B cell (primary cell): ENCODE measurements around the gene CPNE5. TPM values are rescaled to one million over a fixed set of nuclear protein-coding genes. Genes with fewer than 3 reads are reported as not detected.
"Not testable (repeated sequence)": the region's sequence is repeated elsewhere in the genome, so short reads cannot be mapped to it uniquely, and the experiment has no call there.

Experiments used
- ATAC-seq: fragments of 200-7000 bp; cut with Tn5 transposase; one replicate; pipeline ENCODE4 v1.10.0; 2021; ENCODE audit warnings: low read depth, mild to moderate bottlenecking, moderate number of reproducible peaks, moderate library complexity
- CTCF ChIA-PET: fragments of 350-600 bp; sonication (Branson Sonifier 250); formaldehyde crosslinking; loops from one replicate; lab custom pipeline; 2021; ENCODE audit warnings: antibody characterized with exemption, inconsistent platforms; lab: Charles Lee
- POLR2A ChIA-PET: fragments of 350-600 bp; sonication (Branson Sonifier 250); formaldehyde crosslinking; loops from one replicate; lab custom pipeline; 2021; ENCODE audit warnings: antibody characterized with exemption; lab: Charles Lee
- DNase-seq: peaks from one replicate; pipeline ENCODE4 v3.0.0; 2013
- H2AFZ ChIP-seq: 2 replicates; pipeline ENCODE4 v1.6.1; 2012; ENCODE audit warnings: mild to moderate bottlenecking, low read depth, low read length; ENCODE audit not compliant: insufficient read depth, poor library complexity, severe bottlenecking
- H3K27ac ChIP-seq, 2 donors: 1 replicate in 1 of 2; 2 replicates in 1 of 2; pipeline ENCODE4 v1.5.1; 2012 to 2013; ENCODE audit warnings: low read length in 2 of 2, mild to moderate bottlenecking in 2 of 2, moderate library complexity in 1 of 2
- H3K27me3 ChIP-seq, 4 experiments: fragments of 200-600 bp in 1 of 4; sonication (generic) in 1 of 4; replicated peaks in 1 of 4; 1 replicate in 2 of 4; 2 replicates in 2 of 4; pipeline versions ENCODE4 v1.6.1 to v1.7.0; 2013 to 2016; ENCODE audit warnings: low read length in 3 of 4, mild to moderate bottlenecking in 2 of 4, mixed read lengths in 1 of 4, moderate library complexity in 1 of 4; ENCODE audit not compliant: insufficient read depth in 4 of 4, control insufficient read depth in 3 of 4; ENCODE audit errors: control extremely low read depth in 1 of 4
- H3K36me3 ChIP-seq, 2 experiments: replicated peaks in 1 of 2; 1 replicate in 1 of 2; 2 replicates in 1 of 2; pipeline versions ENCODE4 v1.6.1 to v1.7.1; 2013; ENCODE audit warnings: low read length in 1 of 2; ENCODE audit not compliant: insufficient read depth in 2 of 2, control insufficient read depth in 1 of 2; ENCODE audit errors: control extremely low read depth in 1 of 2, extremely low read depth in 1 of 2
- H3K4me1 ChIP-seq, 2 donors: fragments of 200-600 bp in 1 of 2; sonication (generic) in 1 of 2; 1 replicate in 1 of 2; 2 replicates in 1 of 2; pipeline versions ENCODE4 v1.5.1 to v1.6.1; 2013 to 2017; ENCODE audit warnings: low read length in 2 of 2; ENCODE audit not compliant: control insufficient read depth in 2 of 2, insufficient read depth in 2 of 2
- H3K4me2 ChIP-seq: replicated peaks from 2 replicates; pipeline ENCODE3; 2012; ENCODE audit warnings: mild to moderate bottlenecking, low read depth, low read length; ENCODE audit not compliant: poor library complexity, severe bottlenecking
- H3K4me3 ChIP-seq, 5 experiments: fragments of 200-600 bp in 1 of 5; sonication (generic) in 1 of 5; 1 replicate in 3 of 5; 2 replicates in 2 of 5; pipeline versions ENCODE4 v1.5.1 to v1.7.0; 2011 to 2016; ENCODE audit warnings: low read length in 4 of 5, mild to moderate bottlenecking in 4 of 5, low read depth in 2 of 5, control low read depth in 1 of 5, moderate library complexity in 1 of 5; ENCODE audit not compliant: insufficient read depth in 1 of 5; ENCODE audit errors: control extremely low read depth in 1 of 5, extremely low read depth in 1 of 5
- H3K79me2 ChIP-seq: fragments of 200-600 bp; sonication (generic); one replicate; pipeline ENCODE4 v1.6.0; 2016; ENCODE audit warnings: low read length; ENCODE audit not compliant: control insufficient read depth, insufficient read depth
- H3K9ac ChIP-seq: fragments of 200-600 bp; sonication (generic); 2 replicates; pipeline ENCODE4 v1.6.1; 2017; ENCODE audit warnings: mild to moderate bottlenecking, low read length, moderate library complexity
- H3K9me3 ChIP-seq, 3 donors: one replicate each; pipeline versions ENCODE4 v1.6.1 to v1.7.1; 2013; ENCODE audit warnings: low read length in 2 of 3; ENCODE audit not compliant: control insufficient read depth in 2 of 3, insufficient read depth in 1 of 3; ENCODE audit errors: control extremely low read depth in 1 of 3
- H4K20me1 ChIP-seq: 2 replicates; pipeline ENCODE4 v1.6.0; 2012; ENCODE audit warnings: mild to moderate bottlenecking, low read length; ENCODE audit not compliant: insufficient read depth, control insufficient read depth, poor library complexity, severe bottlenecking
- H3K27ac Mint-ChIP-seq: one replicate; pipeline ENCODE4 v1.8.0; 2021; ENCODE audit warnings: mixed read lengths
- H3K27me3 Mint-ChIP-seq: one replicate; pipeline ENCODE4 v1.8.0; 2021; ENCODE audit warnings: mixed read lengths
- H3K4me1 Mint-ChIP-seq: one replicate; pipeline ENCODE4 v1.8.0; 2021; ENCODE audit warnings: mixed read lengths
- H3K4me3 Mint-ChIP-seq: one replicate; pipeline ENCODE4 v1.8.0; 2021; ENCODE audit warnings: mixed read lengths
- H3K9me3 Mint-ChIP-seq: one replicate; pipeline ENCODE4 v1.8.0; 2022; ENCODE audit warnings: mixed read lengths; ENCODE audit not compliant: insufficient read depth
- EZH2 ChIP-seq: IDR thresholded peaks from 2 replicates; pipeline ENCODE4 v1.6.1; 2012; ENCODE audit warnings: borderline replicate concordance, low read depth, mild to moderate bottlenecking, moderate library complexity, low read length; ENCODE audit not compliant: insufficient read depth, poor library complexity, severe bottlenecking
- WGBS: methylation state at CpG from one replicate; pipeline ENCODE4 v1.1.5; 2013; ENCODE audit warnings: missing lambda C conversion rate; ENCODE audit not compliant: insufficient coverage; 5-methylcytosine and 5-hydroxymethylcytosine counted together
- intact Hi-C: fragments of 100-400 bp; cut with micrococcal nuclease; formaldehyde crosslinking; loops from one replicate; pipeline ENCODE4 v1.10.0; 2022
- polyA plus RNA-seq: library from polyadenylated mRNA; depleted of rRNA; stranded (reverse); fragments of >200 nt; gene quantifications from 2 replicates; pipeline ENCODE4 v1.2.3, GENCODE V29; 2012
- total RNA-seq, 2 donors: library from RNA; stranded (reverse); fragments of 120-200 nt in 1 of 2; gene quantifications; 1 replicate in 1 of 2; 2 replicates in 1 of 2; pipeline versions ENCODE4 v1.2.3 to v1.2.4, GENCODE V29; 2013 to 2022
- TF ChIP-seq, protein P1 (sequence below): fragments of 200-600 bp; IDR thresholded peaks from one replicate; pipeline ENCODE4 v1.8.0; 2022; ENCODE audit warnings: antibody characterized with exemption, mild to moderate bottlenecking

CPNE5 gene
- total and polyA plus RNA-seq, 2 donors (not counting 1 experiment from before 2014, with no cell fraction given): 49.8 to 357 TPM

DNA sequence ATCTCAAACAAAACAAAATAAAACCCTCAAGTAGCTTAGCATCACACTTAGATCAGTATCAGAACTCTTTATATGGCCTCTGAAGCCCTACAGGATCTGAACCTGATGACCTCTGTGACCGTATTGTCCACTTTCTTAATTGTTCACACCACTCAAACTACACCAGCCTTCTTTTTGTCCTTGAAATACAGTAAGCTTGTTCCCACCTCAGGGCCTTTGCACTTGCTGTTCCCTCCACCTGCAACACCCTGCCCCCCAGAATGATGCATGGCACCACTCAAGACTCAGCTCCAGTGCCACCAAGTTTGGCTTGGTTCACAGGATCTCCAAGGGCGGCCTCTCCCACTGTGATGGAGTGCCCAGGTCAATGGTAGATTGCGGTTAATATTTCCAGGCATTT lies 25.7 kb downstream of the CPNE5 start:
- no peaks in the 10 kb centered on the region for H4K20me1 ChIP-seq
- no peak overlapping the region for H2AFZ ChIP-seq
- no peaks in the 10 kb centered on the region for H3K9me3 ChIP-seq
- Mint-ChIP-seq H3K4me3 (no peak overlapping the region), H3K27me3 (peaks cover under 1% of the 10 kb centered on the region), H3K4me1 (no peaks in the 10 kb centered on the region), H3K27ac (no peak overlapping the region), H3K9me3 (no peaks in the 10 kb centered on the region)
- H3K4me1 ChIP-seq: no peaks in the 10 kb centered on the region
- no peak overlapping the region for H3K4me2 ChIP-seq
- no peak overlapping the region for H3K9ac ChIP-seq
- H3K4me3 ChIP-seq: no peak overlapping the region
- H3K27me3 ChIP-seq: no peaks in the 10 kb centered on the region
- H3K79me2 ChIP-seq: no peaks in the 10 kb centered on the region
- H3K36me3 ChIP-seq: no peaks in the 10 kb centered on the region
- no peak for TF ChIP-seq EZH2
- TF ChIP-seq, protein P1, sequence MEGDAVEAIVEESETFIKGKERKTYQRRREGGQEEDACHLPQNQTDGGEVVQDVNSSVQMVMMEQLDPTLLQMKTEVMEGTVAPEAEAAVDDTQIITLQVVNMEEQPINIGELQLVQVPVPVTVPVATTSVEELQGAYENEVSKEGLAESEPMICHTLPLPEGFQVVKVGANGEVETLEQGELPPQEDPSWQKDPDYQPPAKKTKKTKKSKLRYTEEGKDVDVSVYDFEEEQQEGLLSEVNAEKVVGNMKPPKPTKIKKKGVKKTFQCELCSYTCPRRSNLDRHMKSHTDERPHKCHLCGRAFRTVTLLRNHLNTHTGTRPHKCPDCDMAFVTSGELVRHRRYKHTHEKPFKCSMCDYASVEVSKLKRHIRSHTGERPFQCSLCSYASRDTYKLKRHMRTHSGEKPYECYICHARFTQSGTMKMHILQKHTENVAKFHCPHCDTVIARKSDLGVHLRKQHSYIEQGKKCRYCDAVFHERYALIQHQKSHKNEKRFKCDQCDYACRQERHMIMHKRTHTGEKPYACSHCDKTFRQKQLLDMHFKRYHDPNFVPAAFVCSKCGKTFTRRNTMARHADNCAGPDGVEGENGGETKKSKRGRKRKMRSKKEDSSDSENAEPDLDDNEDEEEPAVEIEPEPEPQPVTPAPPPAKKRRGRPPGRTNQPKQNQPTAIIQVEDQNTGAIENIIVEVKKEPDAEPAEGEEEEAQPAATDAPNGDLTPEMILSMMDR: no peak
- no peak overlapping the region for H3K27ac ChIP-seq
- CTCF ChIA-PET: no interaction called here
- intact Hi-C loops: no loop called here
- POLR2A ChIA-PET: no interaction called here
- 89% methylated on average over 1 of the region's 3 CpGs for WGBS
- DNase-seq (no peak), ATAC-seq (no peak)

DNA sequence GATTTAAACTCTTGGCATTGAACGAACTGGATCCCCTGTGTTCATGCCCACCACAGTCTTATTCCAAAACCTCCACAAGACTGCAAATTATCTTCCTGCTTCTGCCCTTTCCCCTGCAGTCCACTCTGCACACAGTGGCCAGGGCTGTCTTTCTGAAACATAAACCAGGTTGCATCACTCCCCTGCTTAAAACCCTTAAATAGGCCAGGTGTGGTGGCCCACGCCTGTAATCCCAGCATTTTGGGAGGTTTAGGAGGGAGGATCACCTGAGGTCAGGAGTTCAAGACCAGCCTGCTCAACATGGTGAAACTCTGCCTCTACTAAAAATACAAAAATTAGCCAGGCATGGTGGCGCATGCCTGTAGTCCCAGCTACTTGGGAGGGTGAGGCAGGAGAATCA lies 26.2 kb downstream of the CPNE5 start:
- H3K4me1 Mint-ChIP-seq, H3K4me3 ChIP-seq, H3K4me1 ChIP-seq, H3K27me3 ChIP-seq, H3K4me2 ChIP-seq, H4K20me1 ChIP-seq, H3K9ac ChIP-seq, H3K9me3 Mint-ChIP-seq, H2AFZ ChIP-seq, H3K27me3 Mint-ChIP-seq, H3K27ac ChIP-seq, H3K9me3 ChIP-seq, POLR2A ChIA-PET, ATAC-seq, intact Hi-C loops, H3K79me2 ChIP-seq, H3K27ac Mint-ChIP-seq, DNase-seq, H3K36me3 ChIP-seq, H3K4me3 Mint-ChIP-seq: not testable (repeated sequence)
- CTCF ChIA-PET: interaction anchor here (0.6 kb wide), 1 partner anchor 212 kb away, joined by 4 read pairs; no protein-coding TSS in a partner anchor
- 87% methylated on average over 1 of the region's 3 CpGs for WGBS
